Peyer's patch (tissue), 4 donors: ENCODE results near the gene PPARGC1A. TPM values are rescaled to one million over a fixed set of nuclear protein-coding genes. Genes with fewer than 3 reads are reported as not detected.

ENCODE experiments used
- DNase-seq, 3 donors: peaks; one replicate each; pipeline ENCODE4 v3.0.0-alpha.2; 2017 to 2019
- H3K27ac ChIP-seq, 4 donors: fragments of 200-600 bp; sonication (generic); one replicate each; pipeline ENCODE4 v1.5.1; 2016 to 2019
- H3K27me3 ChIP-seq, 2 donors: fragments of 200-600 bp; sonication (generic); one replicate each; pipeline ENCODE4 v1.5.1; 2019
- H3K36me3 ChIP-seq, 3 donors: fragments of 200-600 bp; sonication (generic); one replicate each; pipeline ENCODE4 v1.5.1; 2016 to 2019
- H3K4me1 ChIP-seq, 4 donors: fragments of 200-600 bp; sonication (generic); one replicate each; pipeline ENCODE4 v1.5.1; 2016 to 2019
- H3K4me3 ChIP-seq, 4 donors: fragments of 200-600 bp; sonication (generic); 1 replicate in 3 of 4; 2 replicates in 1 of 4; pipeline ENCODE4 v1.5.1; 2016 to 2019; ENCODE audit warnings: mild to moderate bottlenecking in 1 of 4
- H3K9me3 ChIP-seq, 4 donors: fragments of 200-600 bp; sonication (generic); one replicate each; pipeline ENCODE4 v1.5.1; 2016 to 2019; ENCODE audit warnings: mild to moderate bottlenecking in 1 of 4
- POLR2A ChIP-seq, 2 donors: fragments of 450-650 bp; IDR thresholded peaks; one replicate each; pipeline ENCODE4 v1.5.1; 2017; ENCODE audit warnings: antibody characterized with exemption in 2 of 2, mild to moderate bottlenecking in 2 of 2, moderate library complexity in 2 of 2
- total RNA-seq, 4 donors: library from RNA; depleted of rRNA; stranded (reverse); fragments of >200 nt; gene quantifications; one replicate each; pipeline ENCODE4 v1.1.0, GENCODE V29; 2016
- TF ChIP-seq, protein P1 (sequence below), 6 experiments: fragments of 450-650 bp in 4 of 6; fragments of 200-600 bp in 2 of 6; sonication (generic) in 1 of 6; IDR thresholded peaks; one replicate each; pipeline ENCODE4 v1.5.1; 2017 to 2019; ENCODE audit warnings: antibody characterized with exemption in 6 of 6, mild to moderate bottlenecking in 3 of 6, moderate library complexity in 1 of 6

The PPARGC1A gene, protein sequence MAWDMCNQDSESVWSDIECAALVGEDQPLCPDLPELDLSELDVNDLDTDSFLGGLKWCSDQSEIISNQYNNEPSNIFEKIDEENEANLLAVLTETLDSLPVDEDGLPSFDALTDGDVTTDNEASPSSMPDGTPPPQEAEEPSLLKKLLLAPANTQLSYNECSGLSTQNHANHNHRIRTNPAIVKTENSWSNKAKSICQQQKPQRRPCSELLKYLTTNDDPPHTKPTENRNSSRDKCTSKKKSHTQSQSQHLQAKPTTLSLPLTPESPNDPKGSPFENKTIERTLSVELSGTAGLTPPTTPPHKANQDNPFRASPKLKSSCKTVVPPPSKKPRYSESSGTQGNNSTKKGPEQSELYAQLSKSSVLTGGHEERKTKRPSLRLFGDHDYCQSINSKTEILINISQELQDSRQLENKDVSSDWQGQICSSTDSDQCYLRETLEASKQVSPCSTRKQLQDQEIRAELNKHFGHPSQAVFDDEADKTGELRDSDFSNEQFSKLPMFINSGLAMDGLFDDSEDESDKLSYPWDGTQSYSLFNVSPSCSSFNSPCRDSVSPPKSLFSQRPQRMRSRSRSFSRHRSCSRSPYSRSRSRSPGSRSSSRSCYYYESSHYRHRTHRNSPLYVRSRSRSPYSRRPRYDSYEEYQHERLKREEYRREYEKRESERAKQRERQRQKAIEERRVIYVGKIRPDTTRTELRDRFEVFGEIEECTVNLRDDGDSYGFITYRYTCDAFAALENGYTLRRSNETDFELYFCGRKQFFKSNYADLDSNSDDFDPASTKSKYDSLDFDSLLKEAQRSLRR
- total RNA-seq = 100 to 1,000 TPM in 1 of 4 donors, 10 to 100 TPM in 3; 53.6 to 106 (median 66.0) TPM

DNA sequence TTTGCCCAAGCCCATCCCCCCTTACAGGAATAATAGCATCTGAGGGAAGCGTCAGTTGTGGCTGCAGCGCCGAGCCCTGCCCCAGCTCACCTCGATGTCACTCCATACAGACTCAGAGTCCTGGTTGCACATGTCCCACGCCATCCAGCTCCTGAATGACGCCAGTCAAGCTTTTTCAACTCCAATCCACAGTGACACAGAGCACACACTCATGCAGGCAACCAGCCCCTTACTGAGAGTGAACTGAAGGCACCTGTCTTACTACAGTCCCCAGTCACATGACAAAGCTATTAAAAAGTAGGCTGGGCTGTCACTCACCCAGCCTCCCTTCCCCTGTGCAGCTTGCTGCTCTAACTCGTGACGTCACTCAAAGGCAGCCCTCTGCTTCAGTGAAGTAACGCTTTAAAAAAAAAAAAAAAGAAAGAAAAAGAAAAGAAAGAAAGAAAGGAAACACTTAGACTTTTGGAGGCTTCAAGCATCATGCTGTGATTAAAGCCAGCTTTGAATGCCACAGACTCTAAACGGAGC lies at the start of gene PPARGC1A:
Gene PPARGC1A (minus strand): TSS at position 234 of the 528 bp plus-strand sequence. CDS start 90 bp downstream, at position 144.
- Histone ChIP-seq H3K27me3 (no peaks in the 10 kb centered on the region), H3K36me3 (no peaks in the 10 kb centered on the region), H3K27ac (peak within 1 kb of the TSS; percentile 3 to 78 (median 67)), H3K4me1 (peaks cover 0 to 4% (median 0%) of the 10 kb centered on the region in 4 donors), H3K4me3 (peak within 1 kb of the TSS; percentile 2 to 61 (median 45)), H3K9me3 (no peaks in the 10 kb centered on the region)
- TF ChIP-seq POLR2A (IDR thresholded peaks at IDR 0.05) = peak; percentile 91 to 92
- TF ChIP-seq, protein P1, sequence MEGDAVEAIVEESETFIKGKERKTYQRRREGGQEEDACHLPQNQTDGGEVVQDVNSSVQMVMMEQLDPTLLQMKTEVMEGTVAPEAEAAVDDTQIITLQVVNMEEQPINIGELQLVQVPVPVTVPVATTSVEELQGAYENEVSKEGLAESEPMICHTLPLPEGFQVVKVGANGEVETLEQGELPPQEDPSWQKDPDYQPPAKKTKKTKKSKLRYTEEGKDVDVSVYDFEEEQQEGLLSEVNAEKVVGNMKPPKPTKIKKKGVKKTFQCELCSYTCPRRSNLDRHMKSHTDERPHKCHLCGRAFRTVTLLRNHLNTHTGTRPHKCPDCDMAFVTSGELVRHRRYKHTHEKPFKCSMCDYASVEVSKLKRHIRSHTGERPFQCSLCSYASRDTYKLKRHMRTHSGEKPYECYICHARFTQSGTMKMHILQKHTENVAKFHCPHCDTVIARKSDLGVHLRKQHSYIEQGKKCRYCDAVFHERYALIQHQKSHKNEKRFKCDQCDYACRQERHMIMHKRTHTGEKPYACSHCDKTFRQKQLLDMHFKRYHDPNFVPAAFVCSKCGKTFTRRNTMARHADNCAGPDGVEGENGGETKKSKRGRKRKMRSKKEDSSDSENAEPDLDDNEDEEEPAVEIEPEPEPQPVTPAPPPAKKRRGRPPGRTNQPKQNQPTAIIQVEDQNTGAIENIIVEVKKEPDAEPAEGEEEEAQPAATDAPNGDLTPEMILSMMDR (IDR thresholded peaks at IDR 0.05) = no peak
- peak in 2 of 3 donors; percentile 77 to 84 for DNase-seq

DNA sequence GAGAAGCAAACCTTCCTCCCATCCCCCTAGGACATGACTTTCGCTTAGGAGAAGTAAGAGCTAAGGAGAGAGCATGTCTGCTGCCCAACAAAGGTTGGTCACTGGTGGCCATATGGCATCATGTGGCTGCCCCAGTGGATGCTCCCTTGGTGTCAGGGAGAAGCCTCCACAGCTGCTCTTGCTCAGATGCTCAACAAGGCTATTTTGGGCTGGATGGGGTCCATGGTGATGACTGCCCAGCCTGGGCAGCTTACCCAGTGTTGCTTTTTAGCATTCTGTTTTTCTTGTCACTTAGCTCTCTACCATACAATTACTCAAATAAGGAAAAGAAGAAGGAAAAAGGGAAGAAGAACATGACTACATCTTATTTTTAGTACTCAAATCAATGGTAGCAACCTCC lies 48.9 kb upstream of the PPARGC1A start:
- no peaks in the 10 kb centered on the region for H3K9me3 ChIP-seq
- TF ChIP-seq, protein P1 (IDR thresholded peaks at IDR 0.05) = no peak
- no peak for TF ChIP-seq POLR2A (IDR thresholded peaks at IDR 0.05)
- no peak for DNase-seq

DNA sequence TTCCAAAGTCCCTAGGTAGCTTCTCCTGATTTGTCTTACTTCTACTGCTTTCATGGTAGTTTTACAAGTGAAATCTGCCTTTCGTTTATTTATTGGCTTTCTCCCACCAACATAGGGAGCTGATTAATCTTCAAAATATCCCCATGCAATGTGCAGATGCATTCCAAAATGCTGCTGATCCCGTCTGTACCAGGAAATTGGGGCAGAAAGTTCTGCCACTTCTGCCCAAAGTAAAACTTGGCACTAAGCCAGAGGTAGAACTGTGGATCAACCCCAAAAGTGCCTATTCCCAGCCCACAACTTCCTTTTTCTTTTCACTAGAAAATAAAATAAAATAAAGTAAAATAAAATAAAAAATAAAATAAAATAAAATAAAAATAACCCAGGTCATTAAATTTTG lies 47.3 kb upstream of the PPARGC1A start:
- Histone ChIP-seq H3K27me3 (no peaks in the 10 kb centered on the region), H3K36me3 (no peaks in the 10 kb centered on the region), H3K4me3 (no peak overlapping the region), H3K9me3 (no peaks in the 10 kb centered on the region), H3K4me1 (no peaks in the 10 kb centered on the region), H3K27ac (no peak overlapping the region)
- no peak for TF ChIP-seq POLR2A (IDR thresholded peaks at IDR 0.05)
- TF ChIP-seq, protein P1 (IDR thresholded peaks at IDR 0.05) = no peak
- no peak for DNase-seq

More for the DNA sequence above, 48.9 kb upstream of the PPARGC1A start:
- no peak overlapping the region for H3K27ac ChIP-seq
- H3K27me3 ChIP-seq = no peaks in the 10 kb centered on the region
- H3K4me1 ChIP-seq = no peaks in the 10 kb centered on the region
- no peaks in the 10 kb centered on the region for H3K36me3 ChIP-seq
- no peak overlapping the region for H3K4me3 ChIP-seq

DNA sequence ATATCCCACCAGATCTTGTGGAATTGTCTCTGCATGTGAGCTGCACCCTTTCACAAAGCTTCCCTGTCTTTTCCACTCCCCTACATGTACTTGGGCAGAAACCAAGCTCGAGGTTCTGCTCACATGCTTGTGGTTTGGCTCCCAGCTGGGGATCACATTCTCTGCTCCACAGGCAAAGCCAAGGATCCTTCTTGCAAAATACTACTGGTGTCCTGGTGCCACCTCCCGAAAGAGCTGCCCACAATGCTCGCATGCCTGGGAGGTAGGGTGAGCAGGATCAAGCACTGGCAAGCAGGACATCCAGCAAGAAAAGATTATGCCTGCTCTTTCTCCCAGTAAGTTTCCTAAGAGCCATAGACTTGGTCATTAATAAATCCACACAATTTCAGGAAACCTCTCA lies 45.1 kb upstream of the PPARGC1A start:
- H3K27me3 ChIP-seq = no peaks in the 10 kb centered on the region
- no peak overlapping the region for H3K4me3 ChIP-seq
- H3K36me3 ChIP-seq = no peaks in the 10 kb centered on the region
- H3K27ac ChIP-seq = no peak overlapping the region
- no peak for DNase-seq
- H3K4me1 ChIP-seq = peaks cover 0 to 8% (median 0%) of the 10 kb centered on the region in 4 donors
- no peaks in the 10 kb centered on the region for H3K9me3 ChIP-seq
- TF ChIP-seq, protein P1 (IDR thresholded peaks at IDR 0.05) = no peak
- TF ChIP-seq POLR2A (IDR thresholded peaks at IDR 0.05) = no peak

DNA sequence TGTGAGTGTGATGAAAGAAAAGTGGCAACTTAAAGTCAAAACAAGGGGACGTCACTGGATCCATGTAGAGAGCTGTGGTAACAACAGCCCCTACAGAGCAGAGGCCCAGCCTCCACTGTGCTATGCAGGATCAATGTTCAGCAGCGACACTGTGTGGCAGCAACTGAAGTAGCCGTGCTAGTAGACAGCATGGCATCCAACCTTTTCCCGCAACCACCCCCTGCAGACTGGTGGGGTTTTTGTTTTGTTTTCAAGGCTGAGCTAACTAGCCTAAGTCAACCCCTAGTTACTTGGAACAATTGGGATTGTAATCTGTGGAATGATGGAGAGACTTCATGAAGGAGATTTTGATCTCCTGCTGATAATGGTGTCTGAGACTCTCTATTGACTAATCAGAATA lies 44.4 kb upstream of the PPARGC1A start:
- Histone ChIP-seq H3K9me3 (no peaks in the 10 kb centered on the region), H3K27me3 (no peaks in the 10 kb centered on the region), H3K36me3 (no peaks in the 10 kb centered on the region), H3K4me3 (no peak overlapping the region), H3K4me1 (peaks cover 0 to 8% (median 0%) of the 10 kb centered on the region in 4 donors), H3K27ac (no peak overlapping the region)
- no peak for TF ChIP-seq POLR2A (IDR thresholded peaks at IDR 0.05)
- TF ChIP-seq, protein P1 (IDR thresholded peaks at IDR 0.05) = no peak
- no peak for DNase-seq
